Skeletal muscle tissue (tissue), 4 donors: ENCODE data around the gene ZNF277. TPM values are rescaled to one million over a fixed set of nuclear protein-coding genes. Genes with fewer than 3 reads are reported as not detected.
A peak's percentile ranks its signal among the peaks of the same experiment; 100 is the strongest.

Source experiments
- H3K27ac ChIP-seq: one replicate; pipeline ENCODE4 v1.7.0; 2013; ENCODE audit warnings: mild to moderate bottlenecking, low read depth, low read length, inconsistent platforms
- H3K27me3 ChIP-seq, 3 donors: one replicate each; pipeline ENCODE4 v1.7.0; 2013; ENCODE audit warnings: low read length in 3 of 3; ENCODE audit not compliant: control insufficient read depth in 3 of 3, insufficient read depth in 3 of 3
- H3K36me3 ChIP-seq, 3 donors: one replicate each; pipeline ENCODE4 v1.7.0; 2013; ENCODE audit warnings: low read length in 3 of 3; ENCODE audit not compliant: control insufficient read depth in 3 of 3, insufficient read depth in 3 of 3
- H3K4me1 ChIP-seq, 3 donors: one replicate each; pipeline ENCODE4 v1.7.0; 2013; ENCODE audit warnings: low read length in 3 of 3, mild to moderate bottlenecking in 3 of 3; ENCODE audit not compliant: control insufficient read depth in 3 of 3, insufficient read depth in 3 of 3
- H3K4me3 ChIP-seq, 3 donors: one replicate each; pipeline ENCODE4 v1.7.0; 2013; ENCODE audit warnings: low read length in 3 of 3
- H3K9ac ChIP-seq, 3 donors: one replicate each; pipeline ENCODE4 v1.7.0; 2013; ENCODE audit warnings: low read length in 3 of 3, mild to moderate bottlenecking in 3 of 3, moderate library complexity in 2 of 3, low read depth in 1 of 3
- H3K9me3 ChIP-seq, 3 donors: one replicate each; pipeline ENCODE4 v1.7.0; 2013; ENCODE audit warnings: low read length in 3 of 3; ENCODE audit not compliant: control insufficient read depth in 3 of 3
- total RNA-seq: library from RNA; depleted of rRNA; stranded (reverse); fragments of >200 nt; gene quantifications from one replicate; pipeline ENCODE4 v1.2.3, GENCODE V29; 2014
- donor health status: Osteomylitis.

Gene ZNF277
- total RNA-seq, 1 donor from 2014 or later, result 17.7 TPM

- Histone ChIP-seq H3K9ac (no peak overlapping the region), H3K4me1 (peaks cover 28 to 47% (median 40%) of the 10 kb centered on the region in 3 donors), H3K27ac (no peak overlapping the region), H3K36me3 (no peaks in the 10 kb centered on the region), H3K27me3 (no peaks in the 10 kb centered on the region), H3K9me3 (no peaks in the 10 kb centered on the region), H3K4me3 (no peak overlapping the region)
Measured at GRCh38 chr7:112183266-112183665, 23.2 kb upstream of the ZNF277 start.

- peaks cover 28 to 47% (median 40%) of the 10 kb centered on the region in 3 donors for H3K4me1 ChIP-seq
Measured at GRCh38 chr7:112184455-112184854, 22.0 kb upstream of the ZNF277 start.

GRCh38 chr7:112185005-112185834 is 21.3 kb upstream of the ZNF277 start:
- Histone ChIP-seq H3K9ac (peak overlapping the region in 1 of 3 donors; percentile 9), H3K27me3 (no peaks in the 10 kb centered on the region), H3K4me3 (no peak overlapping the region), H3K9me3 (no peaks in the 10 kb centered on the region), H3K27ac (peak overlapping the region; percentile 26), H3K36me3 (no peaks in the 10 kb centered on the region), H3K4me1 (peaks cover 26 to 40% (median 36%) of the 10 kb centered on the region in 3 donors)

More at GRCh38 chr7:112184455-112184854, 22.0 kb upstream of the ZNF277 start:
- H3K9me3 ChIP-seq, result no peaks in the 10 kb centered on the region
- no peaks in the 10 kb centered on the region for H3K36me3 ChIP-seq
- no peaks in the 10 kb centered on the region for H3K27me3 ChIP-seq
- H3K9ac ChIP-seq, result no peak overlapping the region
- no peak overlapping the region for H3K4me3 ChIP-seq
- H3K27ac ChIP-seq, result no peak overlapping the region

- H3K4me3 ChIP-seq, result no peak overlapping the region
- H3K27me3 ChIP-seq, result no peaks in the 10 kb centered on the region
- H3K9me3 ChIP-seq, result no peaks in the 10 kb centered on the region
- peak overlapping the region; percentile 26 for H3K27ac ChIP-seq
- no peak overlapping the region for H3K9ac ChIP-seq
- H3K4me1 ChIP-seq, result peaks cover 22 to 36% (median 31%) of the 10 kb centered on the region in 3 donors
- H3K36me3 ChIP-seq, result no peaks in the 10 kb centered on the region
Measured at GRCh38 chr7:112186300-112186699, 20.2 kb upstream of the ZNF277 start.

GRCh38 chr7:112188257-112188656 is 18.2 kb upstream of the ZNF277 start:
- H3K4me1 ChIP-seq, result peaks cover 14 to 24% (median 23%) of the 10 kb centered on the region in 3 donors

GRCh38 chr7:112189691-112190090 is 16.8 kb upstream of the ZNF277 start:
- Histone ChIP-seq H3K4me3 (no peak overlapping the region), H3K9ac (no peak overlapping the region), H3K9me3 (peaks cover 0 to 2% (median 2%) of the 10 kb centered on the region in 3 donors), H3K27me3 (no peaks in the 10 kb centered on the region), H3K36me3 (no peaks in the 10 kb centered on the region), H3K4me1 (peaks cover 11 to 17% (median 15%) of the 10 kb centered on the region in 3 donors), H3K27ac (no peak overlapping the region)

More at GRCh38 chr7:112188257-112188656, 18.2 kb upstream of the ZNF277 start:
- Histone ChIP-seq H3K36me3 (no peaks in the 10 kb centered on the region), H3K9ac (no peak overlapping the region), H3K9me3 (no peaks in the 10 kb centered on the region), H3K27ac (no peak overlapping the region), H3K4me3 (no peak overlapping the region), H3K27me3 (no peaks in the 10 kb centered on the region)

GRCh38 chr7:112190120-112190519 is 16.4 kb upstream of the ZNF277 start:
- Histone ChIP-seq H3K9me3 (peaks cover 0 to 2% (median 2%) of the 10 kb centered on the region in 3 donors), H3K36me3 (no peaks in the 10 kb centered on the region), H3K4me3 (no peak overlapping the region), H3K9ac (no peak overlapping the region), H3K27ac (no peak overlapping the region), H3K4me1 (peaks cover 7 to 14% (median 10%) of the 10 kb centered on the region in 3 donors), H3K27me3 (no peaks in the 10 kb centered on the region)

- no peak overlapping the region for H3K4me3 ChIP-seq
- peak overlapping the region; percentile 38 for H3K27ac ChIP-seq
- no peaks in the 10 kb centered on the region for H3K27me3 ChIP-seq
- peaks cover 0 to 2% (median 2%) of the 10 kb centered on the region in 3 donors for H3K9me3 ChIP-seq
- no peaks in the 10 kb centered on the region for H3K36me3 ChIP-seq
- H3K4me1 ChIP-seq, result no peaks in the 10 kb centered on the region
- no peak overlapping the region for H3K9ac ChIP-seq
Measured at GRCh38 chr7:112192236-112193154, 14.0 kb upstream of the ZNF277 start.

GRCh38 chr7:112193915-112194502 is 12.5 kb upstream of the ZNF277 start:
- Histone ChIP-seq H3K27me3 (no peaks in the 10 kb centered on the region), H3K4me1 (no peaks in the 10 kb centered on the region), H3K9me3 (peaks cover 0 to 2% (median 2%) of the 10 kb centered on the region in 3 donors), H3K9ac (no peak overlapping the region), H3K4me3 (no peak overlapping the region), H3K36me3 (no peaks in the 10 kb centered on the region), H3K27ac (no peak overlapping the region)
